ENCODE results near the gene TMEM145. TPM values are rescaled to one million over a fixed set of nuclear protein-coding genes. Genes with fewer than 3 reads are reported as not detected.
A peak's percentile ranks its signal among the peaks of the same experiment; 100 is the strongest.
"Not testable (repeated sequence)": the region's sequence is repeated elsewhere in the genome, so short reads cannot be mapped to it uniquely, and the experiment has no call there.

The TMEM145 gene
- 1.2 and 1.7 TPM in 2 replicates for total RNA-seq (2021)
- Bru-seq, nascent RNA = percentile 19 among the genes with signal in this experiment
- percentile 14 among the genes with signal in this experiment for BruChase-seq, experiment 1, labeled RNA remaining after a 2-hour chase
- percentile 30 among the genes with signal in this experiment for BruChase-seq, experiment 2, labeled RNA remaining after a 6-hour chase
- long read RNA-seq = 0 reads

GRCh38 chr19:42313096-42313839 lies at the start of gene TMEM145:
TSS of gene TMEM145 (plus strand) at chr19:42313309. CDS start at chr19:42313377, 68 bp downstream.
- H3K9me3 ChIP-seq (ENCODE audit: insufficient read depth, low read depth) = no peaks in the 10 kb centered on the region
- 0 out of 2 replicates have a peak, but pooled peaks cover 4% of the 10 kb centered on the region for H3F3A ChIP-seq (ENCODE audit: insufficient read depth, low read depth)
- H3K4me2 ChIP-seq = peak within 1 kb of the TSS; percentile 99
- CTCF ChIA-PET = no interaction called here
- 0 out of 2 replicates have a peak, but pooled peaks cover 4% of the 10 kb centered on the region for H3K4me1 ChIP-seq (replicated peaks; ENCODE audit: insufficient read depth)
- TF ChIP-seq, protein P1, sequence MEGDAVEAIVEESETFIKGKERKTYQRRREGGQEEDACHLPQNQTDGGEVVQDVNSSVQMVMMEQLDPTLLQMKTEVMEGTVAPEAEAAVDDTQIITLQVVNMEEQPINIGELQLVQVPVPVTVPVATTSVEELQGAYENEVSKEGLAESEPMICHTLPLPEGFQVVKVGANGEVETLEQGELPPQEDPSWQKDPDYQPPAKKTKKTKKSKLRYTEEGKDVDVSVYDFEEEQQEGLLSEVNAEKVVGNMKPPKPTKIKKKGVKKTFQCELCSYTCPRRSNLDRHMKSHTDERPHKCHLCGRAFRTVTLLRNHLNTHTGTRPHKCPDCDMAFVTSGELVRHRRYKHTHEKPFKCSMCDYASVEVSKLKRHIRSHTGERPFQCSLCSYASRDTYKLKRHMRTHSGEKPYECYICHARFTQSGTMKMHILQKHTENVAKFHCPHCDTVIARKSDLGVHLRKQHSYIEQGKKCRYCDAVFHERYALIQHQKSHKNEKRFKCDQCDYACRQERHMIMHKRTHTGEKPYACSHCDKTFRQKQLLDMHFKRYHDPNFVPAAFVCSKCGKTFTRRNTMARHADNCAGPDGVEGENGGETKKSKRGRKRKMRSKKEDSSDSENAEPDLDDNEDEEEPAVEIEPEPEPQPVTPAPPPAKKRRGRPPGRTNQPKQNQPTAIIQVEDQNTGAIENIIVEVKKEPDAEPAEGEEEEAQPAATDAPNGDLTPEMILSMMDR (conservative IDR thresholded peaks at IDR 0.05) = no peak; the same call in 1 of the 2 replicates
- POLR2A ChIA-PET (ENCODE audit: unreplicated experiment) = no interaction called here
- H2AFZ ChIP-seq = peak within 1 kb of the TSS; percentile 66; the same call in 1 of the 2 replicates
- H3K36me3 ChIP-seq (ENCODE audit: low read depth) = no peaks in the 10 kb centered on the region
- BruUV-seq (replicated peaks) = no TSS peak
- H3K4me3 ChIP-seq = peak within 1 kb of the TSS; percentile 68
- intact Hi-C loops (cut with micrococcal nuclease; ENCODE audit: unreplicated experiment) = no loop called here
- H3K27ac ChIP-seq = no peak within 1 kb of the TSS
- H3K9me2 ChIP-seq (ENCODE audit: insufficient read depth) = no peaks in the 10 kb centered on the region
- no peaks in the 10 kb centered on the region for H3K79me2 ChIP-seq (ENCODE audit: low read depth)
- H3K27me3 ChIP-seq (ENCODE audit: insufficient read depth, low read depth) = peaks cover 28% of the 10 kb centered on the region; the same call in 1 of the 2 replicates
- H4K20me1 ChIP-seq (ENCODE audit: insufficient read depth) = no peaks in the 10 kb centered on the region
- peak in 1 of 2 experiments; percentile 46 for DNase-seq

GRCh38 chr19:42266105-42266504 lies 47.0 kb upstream of the TMEM145 start:
- peaks cover 20% of the 10 kb centered on the region for H3K4me1 ChIP-seq (replicated peaks; ENCODE audit: insufficient read depth)
- H3K4me3 ChIP-seq; H4K20me1 ChIP-seq (ENCODE audit: insufficient read depth); CTCF ChIA-PET; H3K9me2 ChIP-seq (ENCODE audit: insufficient read depth); DNase-seq; BruUV-seq (replicated peaks); H3K9me3 ChIP-seq (ENCODE audit: insufficient read depth, low read depth); H3K4me2 ChIP-seq; H3K27ac ChIP-seq; H3K36me3 ChIP-seq (ENCODE audit: low read depth); H2AFZ ChIP-seq; H3F3A ChIP-seq (ENCODE audit: insufficient read depth, low read depth); intact Hi-C loops (cut with micrococcal nuclease; ENCODE audit: unreplicated experiment); H3K27me3 ChIP-seq (ENCODE audit: insufficient read depth, low read depth): not testable (repeated sequence)
- POLR2A ChIA-PET (ENCODE audit: unreplicated experiment) = interaction anchor here (0.5 to 0.9 kb wide), 2 partner anchors 11 to 23 kb away, joined by 4 to 7 read pairs; no protein-coding TSS in a partner anchor
- H3K79me2 ChIP-seq (ENCODE audit: low read depth) = peaks cover 14% of the 10 kb centered on the region

- H3K4me2 ChIP-seq = peak overlapping the region; percentile 93
- CTCF ChIA-PET; H3K27me3 ChIP-seq (ENCODE audit: insufficient read depth, low read depth); H3K27ac ChIP-seq; H3K36me3 ChIP-seq (ENCODE audit: low read depth); H3K9me3 ChIP-seq (ENCODE audit: insufficient read depth, low read depth); POLR2A ChIA-PET (ENCODE audit: unreplicated experiment); intact Hi-C loops (cut with micrococcal nuclease; ENCODE audit: unreplicated experiment); H3K9me2 ChIP-seq (ENCODE audit: insufficient read depth); H4K20me1 ChIP-seq (ENCODE audit: insufficient read depth); DNase-seq; H3F3A ChIP-seq (ENCODE audit: insufficient read depth, low read depth); BruUV-seq (replicated peaks): not testable (repeated sequence)
- peaks cover 19% of the 10 kb centered on the region for H3K79me2 ChIP-seq (ENCODE audit: low read depth)
- H2AFZ ChIP-seq = peak overlapping the region; percentile 89; the same call in 1 of the 2 replicates
- peaks cover 20% of the 10 kb centered on the region for H3K4me1 ChIP-seq (replicated peaks; ENCODE audit: insufficient read depth)
- peak overlapping the region; percentile 76; the same call in 1 of the 2 replicates for H3K4me3 ChIP-seq
These were observed 46.0 kb upstream of the TMEM145 start for GRCh38 chr19:42266928-42267603.

DNA sequence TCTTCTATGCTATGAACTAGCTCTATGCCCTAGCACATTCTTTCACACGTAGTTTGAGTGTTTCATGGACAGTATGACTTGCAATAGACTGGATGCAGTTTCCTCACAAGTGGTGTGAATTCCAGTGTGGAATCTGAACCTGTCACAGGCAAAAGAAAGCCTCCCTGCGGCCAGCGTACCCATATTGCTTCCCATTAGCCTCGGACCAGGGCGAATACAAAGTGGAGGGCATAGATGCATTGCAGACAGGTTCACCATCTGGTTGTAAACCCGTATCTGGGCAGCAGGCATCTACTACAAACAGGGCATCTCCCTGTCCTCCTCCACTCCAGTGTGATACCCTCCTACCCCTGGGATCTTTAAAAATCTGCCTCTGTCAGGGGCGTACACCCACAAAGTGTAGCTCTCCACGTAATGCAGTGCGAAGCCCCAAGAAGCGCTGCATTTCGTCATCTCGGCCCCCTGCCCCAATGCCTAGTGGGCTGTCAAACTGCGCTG lies 45.4 kb upstream of the TMEM145 start:
- no peaks in the 10 kb centered on the region for H3K9me2 ChIP-seq (ENCODE audit: insufficient read depth)
- POLR2A ChIA-PET (ENCODE audit: unreplicated experiment) = no interaction called here
- peaks cover 20% of the 10 kb centered on the region for H3K4me1 ChIP-seq (replicated peaks; ENCODE audit: insufficient read depth)
- TF ChIP-seq, protein P1 (conservative IDR thresholded peaks at IDR 0.05) = no peak
- H3F3A ChIP-seq (ENCODE audit: insufficient read depth, low read depth) = no peaks in the 10 kb centered on the region; the same call in 1 of the 2 replicates
- TSS peak; percentile 76 for BruUV-seq (replicated peaks)
- DNase-seq = no peak
- no peaks in the 10 kb centered on the region for H3K9me3 ChIP-seq (ENCODE audit: insufficient read depth, low read depth)
- peaks cover 19% of the 10 kb centered on the region for H3K79me2 ChIP-seq (ENCODE audit: low read depth)
- H3K4me2 ChIP-seq = peak overlapping the region; percentile 93
- intact Hi-C loops (cut with micrococcal nuclease; ENCODE audit: unreplicated experiment) = loop anchor here (1.0 kb wide), 3 partner anchors 12 to 24 kb away; partner anchors contain the start of gene ERF
- CTCF ChIA-PET = no interaction called here
- H3K36me3 ChIP-seq (ENCODE audit: low read depth) = no peaks in the 10 kb centered on the region
- no peaks in the 10 kb centered on the region for H4K20me1 ChIP-seq (ENCODE audit: insufficient read depth)
- no peaks in the 10 kb centered on the region for H3K27me3 ChIP-seq (ENCODE audit: insufficient read depth, low read depth)
- peak overlapping the region; percentile 89 for H2AFZ ChIP-seq
- no peak overlapping the region for H3K27ac ChIP-seq
- peak overlapping the region; percentile 76 for H3K4me3 ChIP-seq

Data from PC-9 (cell line).